Measurements from ENCODE around the gene ATG2A.

The ATG2A gene

DNA sequence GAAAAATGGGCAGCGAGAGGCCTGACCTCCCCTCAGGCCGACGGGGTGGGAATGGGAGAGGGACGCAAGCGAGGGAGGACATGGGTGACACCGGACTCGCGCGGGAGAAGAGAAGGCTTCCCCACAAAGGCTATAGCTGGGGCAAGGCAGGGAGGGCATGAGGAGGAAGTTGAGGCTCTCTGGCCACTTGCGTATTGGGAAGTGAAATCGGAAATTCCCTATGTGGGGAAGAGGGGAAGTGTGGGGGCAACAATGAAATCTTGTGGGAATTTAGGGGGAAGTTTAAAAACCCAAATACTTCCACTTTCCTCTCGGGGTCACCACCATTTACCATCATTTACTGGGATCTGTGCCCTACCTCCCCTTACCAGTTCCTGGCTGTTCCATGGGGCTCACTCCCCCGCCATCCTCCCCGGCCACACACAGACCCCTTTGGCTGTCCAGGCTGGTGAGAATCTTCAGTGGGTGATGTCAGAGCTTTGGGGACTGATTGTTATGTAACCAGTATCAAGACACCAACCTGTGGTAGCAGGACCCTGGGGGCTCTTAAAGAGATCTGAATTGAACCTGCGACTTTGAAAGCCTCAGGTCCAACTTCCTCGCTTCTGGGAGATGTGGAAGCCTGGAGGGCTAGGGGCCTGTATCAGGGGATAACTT, 37.6 kb downstream of the ATG2A start:
- no peak for TF ChIP-seq POLR2A (IDR thresholded peaks at IDR 0.05; ENCODE audit: low read length)
- peak in 1 of 2 experiments; percentile 54 for DNase-seq

DNA sequence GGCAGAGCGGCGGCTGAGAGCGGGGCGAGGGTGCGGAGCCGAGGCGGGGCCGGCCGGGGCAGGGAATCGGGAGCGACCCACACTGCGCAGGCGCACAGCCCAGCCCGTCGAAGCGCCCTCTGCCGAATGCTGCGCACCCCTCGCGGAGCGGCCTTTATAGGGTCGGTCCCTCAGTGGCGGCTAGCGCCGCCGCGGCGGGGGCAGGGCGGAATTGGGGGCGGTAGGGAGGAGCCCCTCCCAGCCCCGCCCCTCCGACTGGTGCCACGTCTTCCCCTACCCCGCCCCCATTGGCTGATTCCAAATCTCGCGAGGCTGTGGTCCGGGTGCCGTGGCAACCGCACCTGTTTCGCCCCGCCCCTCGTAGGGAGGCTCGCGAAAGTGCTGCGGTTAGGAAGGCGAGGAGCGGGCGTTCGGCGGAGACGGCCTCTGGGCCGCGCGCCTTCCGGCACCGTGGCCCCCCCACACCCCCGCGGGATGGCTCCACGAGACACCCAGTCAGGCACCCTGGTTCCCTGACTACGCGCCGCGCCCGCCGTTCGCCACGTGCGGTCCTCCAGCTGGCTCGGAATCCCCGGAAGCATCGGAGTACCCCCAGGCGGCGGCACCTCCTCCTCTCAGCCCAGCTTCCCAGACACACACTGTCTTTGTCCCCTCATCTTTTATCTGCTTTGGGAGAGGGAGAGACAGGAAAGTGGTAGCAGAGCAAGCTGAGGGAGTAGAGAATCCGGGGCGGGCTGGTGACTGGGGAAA, 38.3 kb downstream of the ATG2A start, which contains the start of gene EHD1:
EHD1 (minus strand) TSS at position 128 of the 750 bp plus-strand sequence. CDS start 157 bp downstream, outside the sequence.
- DNase-seq, result peak; percentile 99 to 100
- peak; percentile 96 for TF ChIP-seq POLR2A (IDR thresholded peaks at IDR 0.05; ENCODE audit: low read length)
- no peak for TF ChIP-seq GATA1 (IDR thresholded peaks at IDR 0.05; ENCODE audit: low read depth, low read length)

DNA sequence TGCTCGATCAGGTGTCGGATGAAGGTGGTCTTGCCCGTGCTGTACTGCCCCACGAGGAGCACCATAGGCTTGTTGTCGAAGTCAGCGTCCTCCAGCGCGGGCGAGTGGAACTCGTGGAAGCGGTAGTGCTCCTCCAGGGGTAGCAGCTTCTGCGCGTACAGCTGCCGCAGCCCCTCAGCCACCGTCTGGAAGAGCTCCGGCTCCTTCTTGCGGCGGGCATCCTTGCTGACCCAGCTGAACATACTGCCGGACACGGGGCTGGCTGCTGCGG, 38.9 kb downstream of the ATG2A start:
- DNase-seq, result no peak
- TF ChIP-seq GATA1 (IDR thresholded peaks at IDR 0.05; ENCODE audit: low read depth, low read length) (no peak), POLR2A (IDR thresholded peaks at IDR 0.05; ENCODE audit: low read length) (no peak)

DNA sequence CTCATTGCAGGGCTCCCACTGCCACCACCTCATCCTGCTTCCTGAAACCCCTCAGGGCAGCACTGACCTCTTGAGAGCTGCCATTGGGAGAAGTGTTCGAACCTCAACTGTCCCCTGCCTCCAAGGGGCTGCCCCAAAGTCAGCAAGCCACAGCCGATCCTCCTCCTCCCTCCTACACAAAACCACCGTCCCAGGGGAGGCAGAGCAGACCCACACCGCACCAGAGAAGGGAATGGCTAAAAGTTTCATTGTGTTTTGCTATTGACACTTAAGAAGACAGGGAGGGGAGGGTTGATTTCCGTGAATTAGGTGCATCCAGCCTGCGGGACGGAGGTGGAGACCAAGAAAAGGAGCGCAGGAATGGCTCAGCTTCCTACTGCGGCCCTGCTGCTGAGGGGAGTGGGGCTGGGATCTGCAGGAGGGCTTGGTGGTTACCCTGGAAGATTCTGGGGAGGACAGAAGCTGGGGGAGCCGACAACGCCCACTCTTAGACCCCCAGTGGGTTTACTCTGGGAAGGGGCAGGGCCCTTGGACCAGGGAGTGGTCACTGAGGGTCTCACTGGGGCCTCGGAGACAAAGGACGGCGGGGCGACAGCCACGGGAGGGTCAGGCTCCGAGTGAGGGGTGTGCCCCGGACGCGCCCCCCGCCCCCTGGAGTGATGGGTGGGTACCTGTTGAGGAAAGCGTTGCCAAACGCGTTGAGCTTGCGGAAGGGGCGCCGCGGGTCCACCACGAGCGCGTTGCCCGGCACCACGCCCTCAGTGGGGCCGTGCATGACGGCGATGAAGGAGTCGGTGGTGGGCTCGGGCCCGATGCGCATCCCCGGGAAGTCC, 39.4 kb downstream of the ATG2A start:
- DNase-seq, result peak in 1 of 2 experiments; percentile 86

DNA sequence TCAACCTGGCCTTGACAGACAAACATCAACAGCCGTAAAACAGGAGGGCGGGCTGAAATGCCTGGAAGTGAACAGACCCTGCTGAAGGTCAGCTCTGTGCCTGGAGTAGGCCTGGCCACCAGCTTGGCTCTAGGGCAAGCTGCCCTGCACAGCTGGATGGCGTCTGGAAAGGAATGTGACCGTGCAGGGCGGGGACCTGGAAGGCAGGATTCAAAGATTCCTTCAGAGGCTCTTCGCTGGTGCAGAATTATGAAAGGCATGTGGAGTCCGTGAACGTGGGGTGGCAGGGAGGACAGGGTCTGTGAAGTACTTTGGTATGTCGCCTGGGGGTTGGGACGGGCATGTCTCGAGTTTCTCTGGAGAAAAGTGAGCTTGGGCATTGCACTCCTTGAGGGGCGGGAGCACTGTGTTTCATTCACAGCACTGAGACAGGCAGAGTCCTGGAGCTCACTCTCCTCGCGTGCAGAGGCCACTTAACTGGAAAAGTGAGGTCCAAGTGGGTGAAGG, 40.1 kb downstream of the ATG2A start:
- DNase-seq, result no peak
- TF ChIP-seq POLR2A (IDR thresholded peaks at IDR 0.05; ENCODE audit: low read length) (no peak), GATA1 (IDR thresholded peaks at IDR 0.05; ENCODE audit: low read depth, low read length) (no peak)

More for the DNA sequence above, 39.4 kb downstream of the ATG2A start:
- TF ChIP-seq GATA1 (IDR thresholded peaks at IDR 0.05; ENCODE audit: low read depth, low read length), result no peak
- TF ChIP-seq POLR2A (IDR thresholded peaks at IDR 0.05; ENCODE audit: low read length), result no peak

DNA sequence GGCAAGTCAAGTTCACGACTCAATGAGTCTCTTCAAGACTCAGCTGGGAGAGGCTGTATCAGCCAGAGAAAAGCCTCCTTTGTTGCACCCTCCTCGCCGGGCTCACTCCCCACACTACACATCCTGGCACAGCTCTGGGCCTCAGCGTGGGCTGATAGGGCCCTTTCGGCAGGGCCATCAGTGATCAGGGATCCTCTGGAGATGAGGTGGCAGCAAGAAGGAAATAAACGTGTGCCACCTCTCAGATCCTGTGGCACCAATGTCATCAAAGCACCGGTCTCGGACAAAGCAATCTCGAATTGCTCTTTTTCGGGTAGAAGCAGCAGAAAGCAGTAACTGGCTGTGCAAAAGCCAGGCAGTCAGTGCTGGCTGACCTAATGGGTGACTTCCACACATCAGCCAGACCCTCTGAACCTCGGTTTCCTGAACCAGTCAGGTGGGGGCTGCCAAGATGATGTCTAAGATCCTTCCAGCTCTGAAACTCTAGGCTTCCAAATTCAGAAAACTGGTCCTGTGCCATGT, 40.7 kb downstream of the ATG2A start:
- no peak for TF ChIP-seq POLR2A (IDR thresholded peaks at IDR 0.05; ENCODE audit: low read length)
- TF ChIP-seq GATA1 (IDR thresholded peaks at IDR 0.05; ENCODE audit: low read depth, low read length), result no peak
- peak in 1 of 2 experiments; percentile 32 for DNase-seq

DNA sequence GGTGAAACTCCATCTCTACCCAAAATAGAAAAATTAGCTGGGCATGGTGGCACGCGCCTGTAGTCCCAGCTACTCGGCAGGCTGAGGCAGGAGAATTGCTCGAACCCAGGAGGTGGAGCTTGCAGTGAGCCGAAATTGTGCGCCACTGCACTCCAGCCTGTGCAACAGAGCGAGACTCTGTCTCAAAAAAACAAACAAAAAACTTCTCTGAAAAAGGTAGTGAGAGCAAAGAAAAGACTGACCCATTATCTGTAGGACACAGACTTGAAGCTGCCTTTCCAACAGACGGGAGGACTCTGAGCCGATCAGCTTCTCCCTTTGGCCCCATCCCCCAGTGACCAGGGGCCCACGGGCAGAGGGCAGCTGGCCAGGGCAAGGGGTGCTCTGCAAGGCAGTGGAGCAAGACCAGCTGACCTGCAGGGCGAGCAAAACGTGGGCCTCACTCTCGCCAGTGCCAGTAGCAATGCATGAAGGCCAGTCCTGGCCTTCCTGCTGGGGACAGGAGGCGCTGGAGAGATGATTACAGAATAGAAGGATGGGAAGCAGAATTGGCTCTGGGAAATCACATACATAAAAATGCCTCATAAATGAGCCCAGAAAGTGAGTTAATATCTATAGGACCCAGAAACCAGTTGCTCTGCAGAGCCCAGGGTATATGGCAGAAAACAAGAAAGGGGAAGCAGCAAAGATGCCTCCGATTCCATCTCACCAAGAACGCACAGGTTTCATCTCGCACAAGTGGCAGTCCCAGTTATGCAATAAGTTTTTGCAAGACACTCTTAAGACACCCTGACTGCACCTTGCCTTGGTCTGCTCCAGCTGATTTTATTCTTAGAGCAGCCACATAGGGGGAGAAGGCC, 41.4 kb downstream of the ATG2A start:
- no peak for DNase-seq
- no peak for TF ChIP-seq GATA1 (IDR thresholded peaks at IDR 0.05; ENCODE audit: low read depth, low read length)
- TF ChIP-seq POLR2A (IDR thresholded peaks at IDR 0.05; ENCODE audit: low read length), result peak; percentile 20

DNA sequence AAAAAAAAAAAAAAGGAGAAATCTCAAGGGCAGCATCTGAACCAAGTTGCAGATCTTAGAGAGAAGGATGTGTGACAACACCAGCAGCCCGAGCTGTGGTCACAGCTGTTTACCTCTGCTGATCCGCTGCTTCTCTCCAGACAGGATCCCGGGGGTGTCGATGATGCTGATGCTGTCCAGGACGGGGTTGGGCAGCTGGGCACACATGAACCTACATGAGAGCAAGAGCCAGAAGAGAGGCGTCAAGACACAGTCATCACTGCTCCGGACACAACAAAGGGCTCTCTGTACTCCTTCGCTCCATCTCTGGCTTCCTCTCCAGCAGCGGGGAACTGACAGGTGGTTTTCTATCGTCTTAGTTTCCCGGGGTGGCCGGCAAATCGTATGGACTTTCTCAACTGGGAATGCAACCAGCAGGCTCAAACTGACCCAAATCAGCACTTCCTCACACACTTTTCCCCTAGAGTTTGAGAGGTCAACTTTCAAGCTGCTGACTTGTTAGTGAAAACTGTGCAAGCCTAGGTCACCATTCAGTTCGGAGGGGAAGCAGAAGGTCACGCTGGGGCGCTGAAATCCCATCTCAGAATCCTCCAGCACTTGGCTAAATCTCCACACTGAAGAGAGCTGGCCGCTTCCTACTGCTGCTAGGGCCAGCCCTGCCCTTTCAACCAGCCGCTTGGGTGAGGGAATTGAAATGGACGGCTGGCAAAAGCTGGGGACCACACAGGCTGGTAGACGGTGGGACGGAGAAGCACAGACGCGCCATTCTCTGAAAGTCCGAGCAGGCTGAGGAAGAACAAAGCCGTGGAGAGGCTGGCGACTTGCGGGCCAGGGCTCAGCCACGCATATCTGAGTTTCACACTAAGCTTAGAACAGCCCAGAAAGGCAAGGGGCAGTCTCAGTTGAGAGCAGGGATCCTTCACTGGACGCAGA, 42.4 kb downstream of the ATG2A start:
- no peak for DNase-seq
- no peak for TF ChIP-seq GATA1 (IDR thresholded peaks at IDR 0.05; ENCODE audit: low read depth, low read length)
- TF ChIP-seq POLR2A (IDR thresholded peaks at IDR 0.05; ENCODE audit: low read length), result no peak

DNA sequence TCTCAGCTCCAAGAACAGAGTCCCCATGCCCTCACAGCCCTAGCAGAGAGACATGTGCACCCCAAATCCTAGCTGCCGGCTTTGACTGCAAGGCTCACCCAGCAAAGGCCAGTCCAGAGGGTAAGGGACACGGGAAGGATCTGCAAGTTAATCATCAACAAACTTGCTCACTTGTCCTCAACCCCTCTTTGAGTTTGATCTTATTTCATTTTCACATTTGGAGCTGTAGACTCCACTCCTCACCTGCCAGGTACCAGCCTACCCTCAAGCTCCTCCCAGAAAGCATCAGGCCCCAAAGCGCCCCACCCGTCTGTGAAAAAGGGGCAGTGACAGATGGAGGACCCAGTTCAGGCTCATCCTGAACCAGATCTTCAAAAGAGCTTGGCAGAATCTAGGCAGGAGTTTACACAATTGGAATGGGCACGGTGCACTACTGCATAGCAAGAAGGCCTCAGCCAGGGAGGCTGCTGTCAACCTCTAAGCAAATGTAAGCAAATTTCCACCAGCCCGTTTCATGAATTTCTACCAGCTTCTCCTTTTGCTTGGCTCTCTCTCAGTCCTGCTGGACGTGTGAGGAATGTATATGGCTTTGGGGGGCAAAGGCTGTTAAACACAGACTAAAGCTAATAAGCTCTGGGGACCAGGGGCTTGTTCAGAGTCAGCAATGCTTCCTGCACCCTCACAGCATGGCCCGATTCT, 44.1 kb downstream of the ATG2A start:
- no peak for TF ChIP-seq POLR2A (IDR thresholded peaks at IDR 0.05; ENCODE audit: low read length)
- TF ChIP-seq GATA1 (IDR thresholded peaks at IDR 0.05; ENCODE audit: low read depth, low read length), result no peak
- no peak for DNase-seq

DNA sequence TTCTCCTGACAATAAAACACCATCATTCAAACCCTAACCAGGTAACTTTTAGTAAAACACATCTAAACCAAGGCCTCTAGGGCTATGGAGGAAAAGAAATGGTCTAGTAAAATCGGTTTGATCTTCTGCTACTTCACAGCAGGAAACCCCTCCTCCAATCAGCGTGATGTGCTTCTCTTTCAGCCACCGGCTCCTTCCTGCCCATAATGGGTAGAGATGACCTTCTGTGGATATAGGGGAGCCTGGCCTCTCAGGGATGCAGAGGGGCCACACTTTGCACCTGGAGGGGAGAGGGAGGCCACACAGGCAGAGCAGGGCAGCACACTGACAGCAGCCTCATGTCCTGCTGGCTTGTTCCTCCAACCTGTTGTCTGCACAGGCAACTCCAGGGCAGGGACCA, 45.5 kb downstream of the ATG2A start:
- no peak for DNase-seq
- TF ChIP-seq GATA1 (IDR thresholded peaks at IDR 0.05; ENCODE audit: low read depth, low read length) (no peak), POLR2A (IDR thresholded peaks at IDR 0.05; ENCODE audit: low read length) (no peak)

DNA sequence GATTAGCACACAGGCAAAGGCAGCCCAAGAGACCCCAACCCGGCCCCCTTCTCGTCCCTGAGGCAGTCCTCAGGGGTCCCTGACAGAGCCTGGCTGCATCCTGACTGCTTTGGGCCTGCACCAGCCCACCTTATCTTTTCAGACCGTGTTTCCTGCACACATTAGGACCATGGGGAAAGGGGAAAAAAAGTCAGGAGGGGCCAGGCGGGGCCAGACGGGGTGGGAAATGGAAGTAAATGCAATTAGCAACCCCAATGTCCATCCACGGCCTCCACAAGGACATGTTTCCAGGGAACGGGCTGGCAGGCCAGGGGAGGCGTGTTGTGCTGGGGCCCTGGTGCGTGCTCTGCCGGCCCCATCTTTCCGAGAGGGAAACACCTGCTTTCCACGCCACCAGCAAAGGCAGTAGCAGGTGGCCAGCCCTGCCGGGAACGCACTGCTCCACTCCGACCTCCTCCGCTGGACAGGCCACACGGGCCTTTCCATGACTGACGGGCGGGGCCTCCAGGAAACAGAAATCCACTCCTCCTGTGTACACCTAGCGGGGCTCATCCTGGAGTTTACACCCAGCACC, 46.0 kb downstream of the ATG2A start:
- DNase-seq, result no peak
- no peak for TF ChIP-seq POLR2A (IDR thresholded peaks at IDR 0.05; ENCODE audit: low read length)
- no peak for TF ChIP-seq GATA1 (IDR thresholded peaks at IDR 0.05; ENCODE audit: low read depth, low read length)

All from erythroblast (primary cell).